Peyer's patch (tissue), 4 donors: ENCODE measurements around the gene SLC2A4RG. TPM values are rescaled to one million over a fixed set of nuclear protein-coding genes. Genes with fewer than 3 reads are reported as not detected.
A peak's percentile ranks its signal among the peaks of the same experiment; 100 is the strongest.

ENCODE experiments used
- DNase-seq, 3 donors: peaks; one replicate each; pipeline ENCODE4 v3.0.0-alpha.2; 2017 to 2019
- H3K27ac ChIP-seq, 4 donors: fragments of 200-600 bp; sonication (generic); one replicate each; pipeline ENCODE4 v1.5.1; 2016 to 2019
- H3K27me3 ChIP-seq, 2 donors: fragments of 200-600 bp; sonication (generic); one replicate each; pipeline ENCODE4 v1.5.1; 2019
- H3K36me3 ChIP-seq, 3 donors: fragments of 200-600 bp; sonication (generic); one replicate each; pipeline ENCODE4 v1.5.1; 2016 to 2019
- H3K4me1 ChIP-seq, 4 donors: fragments of 200-600 bp; sonication (generic); one replicate each; pipeline ENCODE4 v1.5.1; 2016 to 2019
- H3K4me3 ChIP-seq, 4 donors: fragments of 200-600 bp; sonication (generic); 1 replicate in 3 of 4; 2 replicates in 1 of 4; pipeline ENCODE4 v1.5.1; 2016 to 2019; ENCODE audit warnings: mild to moderate bottlenecking in 1 of 4
- H3K9me3 ChIP-seq, 4 donors: fragments of 200-600 bp; sonication (generic); one replicate each; pipeline ENCODE4 v1.5.1; 2016 to 2019; ENCODE audit warnings: mild to moderate bottlenecking in 1 of 4
- POLR2A ChIP-seq, 2 donors: fragments of 450-650 bp; IDR thresholded peaks; one replicate each; pipeline ENCODE4 v1.5.1; 2017; ENCODE audit warnings: antibody characterized with exemption in 2 of 2, mild to moderate bottlenecking in 2 of 2, moderate library complexity in 2 of 2
- total RNA-seq, 4 donors: library from RNA; depleted of rRNA; stranded (reverse); fragments of >200 nt; gene quantifications; one replicate each; pipeline ENCODE4 v1.1.0, GENCODE V29; 2016
- TF ChIP-seq, protein P1 (sequence below), 6 experiments: fragments of 450-650 bp in 4 of 6; fragments of 200-600 bp in 2 of 6; sonication (generic) in 1 of 6; IDR thresholded peaks; one replicate each; pipeline ENCODE4 v1.5.1; 2017 to 2019; ENCODE audit warnings: antibody characterized with exemption in 6 of 6, mild to moderate bottlenecking in 3 of 6, moderate library complexity in 1 of 6

SLC2A4RG gene
- total RNA-seq, 4 donors from 2014 or later: 34.2 to 54.5 (median 40.4) TPM

DNA sequence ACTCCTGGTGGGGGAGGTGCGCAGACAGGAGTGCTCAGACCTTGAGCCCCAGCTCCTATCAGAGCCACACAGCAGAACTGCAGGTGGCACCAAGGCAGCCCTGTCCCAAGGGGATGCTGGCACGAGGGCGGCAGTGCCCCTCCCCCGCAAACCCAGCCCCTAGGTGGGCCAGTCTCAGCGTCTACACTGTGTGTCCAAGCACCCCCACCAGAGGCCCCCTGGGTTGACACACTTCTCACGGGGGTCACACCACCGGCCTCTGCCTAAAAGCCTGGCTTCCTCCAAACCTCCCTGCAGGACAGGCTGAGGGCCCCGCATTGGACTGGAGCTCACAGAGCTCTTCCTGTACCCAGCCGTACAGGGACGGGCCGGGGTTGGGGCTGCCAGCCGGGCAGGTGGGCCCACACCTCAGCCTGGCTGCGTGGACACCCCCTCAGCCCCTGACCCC, 8.1 kb downstream of the SLC2A4RG start:
- no peak overlapping the region for H3K27ac ChIP-seq

DNA sequence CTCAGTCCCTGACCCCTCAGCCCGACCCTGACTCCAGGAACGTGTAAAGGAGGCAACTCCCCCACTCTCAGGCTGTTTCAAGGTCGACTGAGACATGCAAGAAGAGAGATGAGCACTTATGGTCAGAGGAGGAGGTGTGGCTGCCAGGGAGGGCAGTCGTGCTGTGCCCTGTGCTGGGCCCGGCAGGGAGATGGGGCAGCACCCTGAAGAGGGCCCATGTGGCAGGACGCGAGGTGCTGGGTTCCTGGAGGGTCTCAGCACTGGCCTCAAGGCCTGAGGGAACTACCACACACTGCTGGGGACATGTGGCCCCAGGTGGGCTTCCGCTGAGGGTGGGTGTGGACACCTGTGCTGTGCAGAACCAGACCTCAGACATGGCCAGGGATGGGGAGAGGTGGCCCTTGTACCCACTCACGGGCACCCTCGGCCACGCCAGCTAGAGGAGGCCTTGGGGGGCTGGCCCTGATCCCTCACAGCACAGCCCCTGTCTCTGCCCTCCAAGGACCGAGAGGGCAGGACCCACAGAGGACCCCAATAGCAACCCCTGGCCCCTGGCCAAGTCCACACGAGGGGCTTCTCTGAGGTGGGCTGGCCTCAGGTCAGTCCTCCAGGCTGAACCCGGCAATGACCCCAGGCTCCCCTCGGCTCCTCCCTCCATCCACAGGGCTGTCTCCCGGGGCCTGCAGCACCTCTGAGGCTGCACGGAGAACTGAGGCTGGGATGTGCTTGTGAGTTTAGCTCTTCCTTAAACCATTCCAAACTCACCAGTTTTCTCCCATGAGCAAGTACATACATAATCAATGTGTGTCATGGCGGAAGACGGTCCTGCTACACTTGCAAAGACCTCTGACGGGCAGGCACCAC, 8.7 kb downstream of the SLC2A4RG start:
- no peak overlapping the region for H3K27ac ChIP-seq
- no peak overlapping the region for H3K4me3 ChIP-seq
- H3K9me3 ChIP-seq: no peaks in the 10 kb centered on the region
- H3K36me3 ChIP-seq: peaks cover 0 to 3% (median 0%) of the 10 kb centered on the region in 3 donors
- H3K4me1 ChIP-seq: no peaks in the 10 kb centered on the region
- no peaks in the 10 kb centered on the region for H3K27me3 ChIP-seq
- TF ChIP-seq, protein P1, sequence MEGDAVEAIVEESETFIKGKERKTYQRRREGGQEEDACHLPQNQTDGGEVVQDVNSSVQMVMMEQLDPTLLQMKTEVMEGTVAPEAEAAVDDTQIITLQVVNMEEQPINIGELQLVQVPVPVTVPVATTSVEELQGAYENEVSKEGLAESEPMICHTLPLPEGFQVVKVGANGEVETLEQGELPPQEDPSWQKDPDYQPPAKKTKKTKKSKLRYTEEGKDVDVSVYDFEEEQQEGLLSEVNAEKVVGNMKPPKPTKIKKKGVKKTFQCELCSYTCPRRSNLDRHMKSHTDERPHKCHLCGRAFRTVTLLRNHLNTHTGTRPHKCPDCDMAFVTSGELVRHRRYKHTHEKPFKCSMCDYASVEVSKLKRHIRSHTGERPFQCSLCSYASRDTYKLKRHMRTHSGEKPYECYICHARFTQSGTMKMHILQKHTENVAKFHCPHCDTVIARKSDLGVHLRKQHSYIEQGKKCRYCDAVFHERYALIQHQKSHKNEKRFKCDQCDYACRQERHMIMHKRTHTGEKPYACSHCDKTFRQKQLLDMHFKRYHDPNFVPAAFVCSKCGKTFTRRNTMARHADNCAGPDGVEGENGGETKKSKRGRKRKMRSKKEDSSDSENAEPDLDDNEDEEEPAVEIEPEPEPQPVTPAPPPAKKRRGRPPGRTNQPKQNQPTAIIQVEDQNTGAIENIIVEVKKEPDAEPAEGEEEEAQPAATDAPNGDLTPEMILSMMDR (IDR thresholded peaks at IDR 0.05): no peak
- TF ChIP-seq POLR2A (IDR thresholded peaks at IDR 0.05): no peak
- no peak for DNase-seq

More for the DNA sequence above, 8.1 kb downstream of the SLC2A4RG start:
- TF ChIP-seq, protein P1 (IDR thresholded peaks at IDR 0.05): no peak
- no peak for TF ChIP-seq POLR2A (IDR thresholded peaks at IDR 0.05)
- H3K27me3 ChIP-seq: no peaks in the 10 kb centered on the region
- no peak overlapping the region for H3K4me3 ChIP-seq
- H3K4me1 ChIP-seq: no peaks in the 10 kb centered on the region
- H3K36me3 ChIP-seq: peaks cover 0 to 10% (median 0%) of the 10 kb centered on the region in 3 donors
- no peak for DNase-seq
- no peaks in the 10 kb centered on the region for H3K9me3 ChIP-seq

DNA sequence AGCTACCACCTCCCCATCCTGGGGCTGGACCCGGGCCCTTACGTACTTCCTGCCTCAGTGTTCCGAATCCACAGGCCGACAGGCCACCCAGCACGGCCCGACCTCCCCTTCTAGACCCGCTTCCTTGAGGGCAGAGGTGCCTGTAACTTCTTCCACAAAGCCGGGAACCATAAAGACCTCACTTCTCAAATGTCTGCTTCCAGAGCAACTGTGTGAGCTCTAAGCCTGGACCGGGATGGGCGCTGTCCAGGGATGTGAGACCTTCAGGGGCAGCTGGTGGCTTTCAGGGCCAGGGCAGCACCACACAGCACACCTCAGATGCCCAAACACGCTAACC, 9.3 kb downstream of the SLC2A4RG start:
- TF ChIP-seq, protein P1 (IDR thresholded peaks at IDR 0.05): no peak
- TF ChIP-seq POLR2A (IDR thresholded peaks at IDR 0.05): no peak
- no peak overlapping the region for H3K4me3 ChIP-seq
- no peaks in the 10 kb centered on the region for H3K4me1 ChIP-seq
- H3K27ac ChIP-seq: no peak overlapping the region
- no peak for DNase-seq
- H3K27me3 ChIP-seq: no peaks in the 10 kb centered on the region
- no peaks in the 10 kb centered on the region for H3K9me3 ChIP-seq
- H3K36me3 ChIP-seq: no peaks in the 10 kb centered on the region

DNA sequence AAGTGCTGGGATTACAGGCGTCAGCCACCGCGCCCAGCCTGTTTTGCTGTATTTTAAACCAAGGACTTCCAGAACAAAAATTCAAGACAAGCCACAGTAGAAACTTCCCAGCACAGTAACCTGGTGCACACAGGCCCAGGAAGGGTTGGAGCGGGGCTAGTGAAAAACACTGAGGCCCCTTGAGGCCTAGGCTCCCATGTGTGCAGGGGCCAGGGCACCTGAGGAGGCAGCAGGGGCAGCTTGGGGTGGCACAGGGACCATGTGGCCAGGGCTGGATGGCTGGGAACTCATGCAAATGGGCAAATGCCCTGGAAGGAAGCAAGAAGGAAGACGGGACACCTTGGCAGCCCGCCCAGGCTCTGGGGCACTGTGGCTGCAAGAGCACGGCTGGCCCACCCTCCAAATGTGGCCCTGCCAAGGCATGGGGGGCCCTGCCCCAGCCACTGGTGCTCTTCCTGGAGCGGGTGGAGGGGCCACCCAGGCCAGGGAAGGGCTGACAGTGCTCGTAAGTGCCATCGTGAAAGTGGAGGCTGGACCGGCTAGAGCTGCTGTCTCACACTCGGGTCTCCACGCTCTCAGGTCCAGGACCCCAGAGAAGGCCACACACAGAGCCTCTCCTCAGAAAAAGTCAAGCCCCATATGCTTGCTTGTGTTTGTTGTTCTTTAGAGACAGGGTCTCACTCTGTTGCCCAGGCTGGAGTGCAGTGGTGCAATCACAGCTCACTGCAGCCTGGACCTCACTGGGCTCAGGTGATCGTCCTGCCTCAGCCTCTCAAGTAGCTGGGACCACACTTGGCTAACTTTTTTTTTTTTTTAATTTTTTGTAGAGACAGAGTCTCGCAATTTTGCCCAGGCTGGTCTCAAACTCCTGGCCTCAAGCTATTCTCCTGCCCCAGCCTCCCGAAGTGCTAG, 10.3 kb downstream of the SLC2A4RG start:
- no peak for DNase-seq
- no peaks in the 10 kb centered on the region for H3K4me1 ChIP-seq
- no peaks in the 10 kb centered on the region for H3K36me3 ChIP-seq
- no peak overlapping the region for H3K4me3 ChIP-seq
- H3K27ac ChIP-seq: no peak overlapping the region
- TF ChIP-seq, protein P1 (IDR thresholded peaks at IDR 0.05): no peak
- TF ChIP-seq POLR2A (IDR thresholded peaks at IDR 0.05): no peak
- H3K9me3 ChIP-seq: no peaks in the 10 kb centered on the region
- no peaks in the 10 kb centered on the region for H3K27me3 ChIP-seq

DNA sequence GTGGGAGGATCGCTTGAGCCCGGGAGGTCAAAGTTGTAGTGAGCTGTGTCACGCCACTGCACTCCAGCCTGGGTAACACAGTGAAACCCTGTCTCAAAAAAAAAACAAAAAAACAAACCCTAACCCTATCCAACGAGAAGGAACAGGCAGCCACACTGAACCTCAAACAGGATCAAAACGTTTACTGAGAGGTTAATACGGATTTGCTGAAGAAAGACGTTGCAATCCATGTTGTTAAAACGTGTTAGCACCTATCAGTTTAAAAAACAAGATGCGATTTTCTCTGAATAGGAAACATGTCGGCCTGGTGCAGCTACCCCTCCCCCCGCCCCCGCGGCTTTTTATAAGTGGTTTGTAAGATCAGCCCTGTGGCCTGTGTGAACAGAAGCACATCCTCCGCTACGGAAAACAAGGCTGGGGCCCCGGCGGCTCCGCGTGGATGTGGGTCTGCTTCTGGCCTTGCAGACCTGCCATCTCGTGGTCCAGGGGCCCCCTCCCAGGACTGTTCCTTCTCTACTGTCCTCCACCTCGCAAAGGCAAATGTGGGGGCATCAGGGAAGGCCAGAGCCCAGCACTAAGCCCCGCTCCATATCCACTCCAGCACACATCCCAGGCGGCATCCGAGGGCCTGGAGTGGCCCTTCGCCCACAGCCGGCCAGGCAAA, 11.4 kb downstream of the SLC2A4RG start:
- H3K9me3 ChIP-seq: no peaks in the 10 kb centered on the region
- H3K4me1 ChIP-seq: no peaks in the 10 kb centered on the region
- H3K27me3 ChIP-seq: no peaks in the 10 kb centered on the region
- no peak for TF ChIP-seq POLR2A (IDR thresholded peaks at IDR 0.05)
- TF ChIP-seq, protein P1 (IDR thresholded peaks at IDR 0.05): no peak
- H3K36me3 ChIP-seq: no peaks in the 10 kb centered on the region
- H3K27ac ChIP-seq: peak overlapping the region in 2 of 4 donors; percentile 36 to 66
- peak in 2 of 3 donors; percentile 49 to 71 for DNase-seq
- H3K4me3 ChIP-seq: peak overlapping the region in 1 of 4 donors; percentile 3
